ENCODE results near the gene RAD9A. TPM values are rescaled to one million over a fixed set of nuclear protein-coding genes. Genes with fewer than 3 reads are reported as not detected.
A peak's percentile ranks its signal among the peaks of the same experiment; 100 is the strongest.

Gene RAD9A
- total RNA-seq, 1 experiment from 2014 or later: 11.7 TPM

GRCh38 chr11:67438158-67438902 is 46.5 kb downstream of the RAD9A start:
- no peak for DNase-seq (ENCODE audit: low read depth)

- peak; percentile 48 for DNase-seq (ENCODE audit: low read depth)
These were observed 47.8 kb downstream of the RAD9A start for GRCh38 chr11:67439321-67440228.

- no peak for DNase-seq (ENCODE audit: low read depth)
These were observed 48.7 kb downstream of the RAD9A start for GRCh38 chr11:67440229-67441097.

- DNase-seq (ENCODE audit: low read depth): no peak
These were observed 49.3 kb downstream of the RAD9A start for GRCh38 chr11:67441098-67441563.

GRCh38 chr11:67441731-67442351 is 50.1 kb downstream of the RAD9A start:
- no peak for DNase-seq (ENCODE audit: low read depth)

GRCh38 chr11:67442504-67443404 is 51.0 kb downstream of the RAD9A start:
- DNase-seq (ENCODE audit: low read depth): no peak

GRCh38 chr11:67445515-67445914 is 53.7 kb downstream of the RAD9A start:
- DNase-seq (ENCODE audit: low read depth): no peak

Small RNAs within 50 kb of the gene (small RNA-seq; reads per million reads assigned to genes)
- gene RN7SKP239: not detected
- gene RNU6-1238P: not detected

Other genes with a start within 250 kb of the RAD9A start
- 42.6 and 51.5 TPM in 2 replicates for gene GRK2, start 125.5 kb upstream of the RAD9A start, total RNA-seq (2014; rRNA removed; shearing (Covaris generic))
- gene ANKRD13D, start 102.7 kb upstream of the RAD9A start, total RNA-seq (2014; rRNA removed; shearing (Covaris generic)): 26.5 and 27.6 TPM in 2 replicates
- 2.2 and 2.9 TPM in 2 replicates for gene SSH3, start 88.5 kb upstream of the RAD9A start, total RNA-seq (2014; rRNA removed; shearing (Covaris generic))
- 34.5 and 39.4 TPM in 2 replicates for gene POLD4, start 38.4 kb upstream of the RAD9A start, total RNA-seq (2014; rRNA removed; shearing (Covaris generic))
- 7.5 and 9.3 TPM in 2 replicates for gene CLCF1, start 18.4 kb upstream of the RAD9A start, total RNA-seq (2014; rRNA removed; shearing (Covaris generic))
- 324 and 339 TPM in 2 replicates for gene PPP1CA, start 9.9 kb downstream of the RAD9A start, total RNA-seq (2014; rRNA removed; shearing (Covaris generic))
- 0.05 TPM in 1 of 2 replicates, not detected in the other for gene TBC1D10C, start 12.1 kb downstream of the RAD9A start, total RNA-seq (2014; rRNA removed; shearing (Covaris generic))
- 0.13 TPM in 1 of 2 replicates, not detected in the other for gene CARNS1, start 23.7 kb downstream of the RAD9A start, total RNA-seq (2014; rRNA removed; shearing (Covaris generic))
- gene RPS6KB2, start 36.5 kb downstream of the RAD9A start, total RNA-seq (2014; rRNA removed; shearing (Covaris generic)): 49.0 and 52.7 TPM in 2 replicates
- gene PTPRCAP, start 45.7 kb downstream of the RAD9A start, total RNA-seq (2014; rRNA removed; shearing (Covaris generic)): 0.60 TPM in 1 of 2 replicates, not detected in the other
- gene CORO1B, start 51.5 kb downstream of the RAD9A start, total RNA-seq (2014; rRNA removed; shearing (Covaris generic)): 113 and 151 TPM in 2 replicates
- gene GPR152, start 60.7 kb downstream of the RAD9A start, total RNA-seq (2014; rRNA removed; shearing (Covaris generic)): not detected in 2 replicates
- not detected in 2 replicates for gene CABP4, start 63.4 kb downstream of the RAD9A start, total RNA-seq (2014; rRNA removed; shearing (Covaris generic))
- 3.3 and 6.9 TPM in 2 replicates for gene TMEM134, start 77.3 kb downstream of the RAD9A start, total RNA-seq (2014; rRNA removed; shearing (Covaris generic))
- 81.5 and 91.2 TPM in 2 replicates for gene AIP, start 91.0 kb downstream of the RAD9A start, total RNA-seq (2014; rRNA removed; shearing (Covaris generic))
- gene PITPNM1, start 113.4 kb downstream of the RAD9A start, total RNA-seq (2014; rRNA removed; shearing (Covaris generic)): 0.13 and 0.90 TPM in 2 replicates
- 20.0 and 24.7 TPM in 2 replicates for gene CDK2AP2, start 116.2 kb downstream of the RAD9A start, total RNA-seq (2014; rRNA removed; shearing (Covaris generic))
- gene CABP2, start 131.5 kb downstream of the RAD9A start, total RNA-seq (2014; rRNA removed; shearing (Covaris generic)): not detected in 2 replicates
- 904 and 1,034 TPM in 2 replicates for gene GSTP1, start 191.8 kb downstream of the RAD9A start, total RNA-seq (2014; rRNA removed; shearing (Covaris generic))
- 202 and 217 TPM in 2 replicates for gene NDUFV1, start 214.9 kb downstream of the RAD9A start, total RNA-seq (2014; rRNA removed; shearing (Covaris generic))
- gene NUDT8, start 238.0 kb downstream of the RAD9A start, total RNA-seq (2014; rRNA removed; shearing (Covaris generic)): 17.0 and 21.5 TPM in 2 replicates
- not detected in 2 replicates for gene TBX10, start 247.8 kb downstream of the RAD9A start, total RNA-seq (2014; rRNA removed; shearing (Covaris generic))